Stimulated activated CD4-positive, alpha-beta T cell treated with anti-CD3 and anti-CD28 coated beads, Interleukin-1b, Interleukin-23, amount 100 ng/mL, for 4 hours (primary cell): ENCODE measurements around the gene CEP128.

Experiments
- DNase-seq, 2 donors: peaks; one replicate each; pipeline ENCODE4 v3.0.0-alpha.2; 2020; ENCODE audit warnings: low read depth in 2 of 2

Gene CEP128

DNA sequence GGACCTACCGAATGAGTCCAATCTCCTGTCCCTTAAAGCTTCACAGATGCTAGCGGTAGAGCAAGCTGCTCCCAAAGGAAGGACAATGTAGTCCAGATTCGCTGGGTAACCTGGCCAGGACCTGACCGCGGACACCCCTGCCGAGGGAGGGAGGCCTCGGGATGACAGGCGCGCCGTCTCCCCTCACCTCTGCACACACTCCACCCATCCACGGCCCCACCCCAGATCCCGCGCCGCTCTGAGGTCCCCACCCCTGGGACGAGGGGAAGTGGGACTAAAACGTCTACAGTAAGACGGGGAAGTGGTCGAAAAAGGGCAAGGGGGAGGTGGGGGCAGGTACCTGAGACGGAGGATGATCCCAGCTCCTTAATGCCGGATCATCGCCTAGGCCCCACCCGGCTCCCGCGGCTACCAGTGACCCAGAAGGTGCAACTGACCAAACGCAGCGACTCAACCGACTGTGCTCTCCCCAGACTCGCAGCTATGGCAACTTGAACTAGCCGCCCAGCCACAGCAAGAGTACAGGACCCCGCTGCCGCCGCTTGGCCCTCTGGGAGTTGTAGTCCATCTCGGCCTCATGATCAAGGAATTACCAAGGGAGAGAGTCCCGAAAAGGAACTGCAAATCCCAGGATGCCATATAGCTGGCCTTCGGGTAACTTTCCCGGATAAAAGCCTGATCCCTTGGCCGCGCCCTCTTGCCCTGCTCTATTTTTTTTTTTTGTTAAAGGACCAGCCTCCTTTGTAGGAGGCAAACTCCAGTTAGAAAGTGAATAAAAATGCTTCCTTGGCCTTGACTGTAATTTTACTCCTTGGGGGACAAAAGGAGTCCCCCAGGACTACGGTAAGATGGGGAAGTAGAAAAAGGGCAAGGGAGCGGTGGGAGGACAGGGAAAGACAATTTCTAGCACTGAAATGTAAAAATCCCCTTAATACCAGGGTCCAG is at the start of gene CEP128:
Gene CEP128, minus strand, starts transcription at position 498 of the 945 bp plus-strand sequence.
- DNase-seq: peak; percentile 72 to 76

DNA sequence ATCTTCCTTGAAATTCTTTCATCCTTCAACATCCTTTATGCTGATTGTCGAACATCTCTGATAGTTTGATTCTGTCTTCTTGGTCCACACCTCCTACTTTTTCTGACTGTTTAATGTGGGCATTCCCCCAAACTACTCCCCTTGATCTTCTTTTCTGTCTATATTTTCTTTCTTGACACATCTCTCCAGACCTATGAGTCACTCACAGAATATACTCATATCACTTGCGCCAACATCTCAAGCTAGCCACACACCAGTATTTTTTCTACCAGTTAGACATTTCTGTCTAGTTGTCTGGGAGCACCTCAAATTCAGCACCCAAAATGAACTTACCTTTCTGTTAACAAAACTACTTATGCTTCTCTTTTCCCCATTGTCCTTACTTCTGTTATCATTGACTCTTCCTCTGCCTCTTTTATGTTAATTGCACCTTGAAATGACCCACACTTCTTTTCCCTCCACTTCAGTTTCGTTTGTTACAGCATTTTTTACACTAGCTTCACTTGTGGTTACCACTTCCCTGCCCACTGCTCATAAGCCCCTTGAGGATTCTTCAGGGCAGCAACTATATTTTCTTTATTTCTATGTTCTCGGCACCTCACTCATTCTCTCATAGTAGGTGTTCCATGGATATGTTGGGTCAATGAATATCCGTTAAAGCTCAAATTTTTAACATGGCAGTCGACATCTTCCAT is 47.3 kb upstream of the CEP128 start:
- no peak for DNase-seq

DNA sequence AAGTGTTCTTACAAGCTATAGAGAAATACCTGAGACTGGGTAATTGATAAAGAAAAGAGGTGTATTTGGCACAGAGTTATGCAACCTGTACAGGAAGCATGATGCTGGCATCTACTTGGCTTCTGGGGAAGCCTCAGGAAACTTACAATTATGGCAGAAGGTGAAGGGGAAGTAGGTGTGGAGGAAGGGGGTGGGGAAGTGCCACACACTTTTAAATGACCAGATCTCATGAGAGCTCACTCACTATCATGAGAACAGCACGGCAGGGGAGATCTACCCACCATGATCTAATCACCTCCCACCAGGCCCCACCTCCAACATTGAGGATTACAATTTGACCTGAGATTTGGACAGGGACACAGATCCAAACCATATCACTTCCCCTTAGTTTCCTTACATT is 46.7 kb upstream of the CEP128 start:
- no peak for DNase-seq

DNA sequence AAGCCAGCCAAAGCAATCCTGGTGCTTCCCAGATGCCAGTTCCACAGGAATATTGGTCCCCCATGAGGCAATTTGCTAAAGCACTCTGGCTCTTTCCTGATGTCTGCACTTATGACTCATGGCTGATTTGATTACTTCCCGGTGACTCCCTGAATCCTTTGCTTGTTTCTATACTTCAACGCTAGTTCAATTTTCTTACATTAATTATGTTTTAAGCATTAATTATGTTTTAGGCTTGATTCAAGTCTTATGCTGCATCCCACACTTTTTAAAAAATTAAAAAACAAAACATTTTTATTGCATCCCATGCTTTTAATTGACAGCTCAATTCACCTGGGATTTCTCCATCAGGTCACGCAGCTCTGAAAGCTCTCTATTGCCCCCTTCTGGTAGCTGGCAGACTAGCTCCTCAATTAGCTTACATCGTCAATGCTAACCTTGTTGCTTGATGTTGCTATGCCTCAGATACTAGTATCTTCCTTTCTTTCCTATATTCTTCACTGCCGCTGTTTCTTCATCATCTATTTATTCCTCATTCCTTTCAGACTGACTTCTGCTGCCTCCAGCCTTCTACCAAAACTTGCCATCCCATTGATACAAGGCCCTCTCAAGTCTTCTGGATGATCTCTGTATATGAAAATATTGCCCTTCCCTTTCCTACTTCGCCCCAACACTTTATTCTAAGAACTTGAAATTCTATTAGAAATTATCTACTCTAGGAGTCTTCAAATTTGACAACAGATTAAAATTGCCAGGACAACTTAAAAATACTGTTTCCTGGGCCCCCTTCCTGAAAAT is 45.9 kb upstream of the CEP128 start:
- DNase-seq: peak; percentile 27 to 54

DNA sequence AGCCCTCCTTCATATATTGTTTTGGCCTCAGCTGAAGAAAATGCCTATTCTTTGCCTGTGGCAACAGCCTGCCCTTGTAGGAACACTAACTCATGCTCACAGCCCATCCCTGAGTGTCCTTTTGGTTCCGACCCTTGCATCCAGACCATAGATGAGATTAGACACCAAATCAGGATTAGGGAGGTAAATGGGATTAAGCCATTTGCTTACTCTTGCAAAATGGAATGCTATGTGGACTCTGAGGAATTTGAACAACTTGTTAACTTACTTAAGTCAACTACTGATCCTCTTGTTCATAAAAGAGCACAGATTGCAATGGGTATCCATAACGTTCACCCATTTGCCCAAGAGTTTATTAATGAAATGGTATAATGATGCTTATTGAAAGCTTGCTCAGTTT is 41.2 kb upstream of the CEP128 start:
- no peak for DNase-seq

DNA sequence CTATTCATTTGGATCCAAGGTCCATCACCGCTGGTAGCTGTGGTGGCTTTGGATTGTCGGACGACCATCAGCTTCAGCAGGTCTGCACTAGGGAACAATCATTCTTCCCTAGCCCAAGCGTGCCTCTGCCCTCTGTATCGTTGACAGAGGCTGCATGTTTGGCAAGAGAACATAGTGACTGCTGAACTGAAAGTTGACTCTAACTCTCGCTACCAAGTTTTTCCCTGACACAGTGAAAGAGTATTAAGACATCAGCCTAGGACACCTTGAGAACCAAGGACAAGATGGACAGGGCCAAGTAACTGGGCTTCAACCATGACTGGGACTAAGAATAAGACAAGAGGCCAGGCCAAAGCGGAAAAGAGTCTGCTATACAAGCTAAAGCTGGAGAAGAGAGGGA is 40.1 kb upstream of the CEP128 start:
- no peak for DNase-seq

DNA sequence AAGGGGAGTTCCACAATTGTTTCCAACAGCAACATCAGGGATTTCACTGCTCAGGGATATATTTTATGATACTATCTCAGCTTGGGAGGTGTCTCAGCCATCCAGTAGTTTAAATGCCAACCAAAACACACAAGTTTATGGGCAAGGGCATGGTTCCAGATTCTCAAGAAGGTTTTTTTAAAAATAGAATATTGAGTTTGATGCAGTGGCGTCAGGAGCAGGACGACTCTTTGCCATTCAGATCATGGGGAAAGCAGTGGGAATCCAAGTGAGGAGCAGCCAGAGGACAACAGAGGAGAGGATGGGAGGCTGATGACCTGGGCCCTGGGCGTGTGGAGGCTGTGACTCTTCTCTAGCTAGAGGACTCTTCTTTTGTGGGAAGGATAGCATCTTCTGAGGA is 39.6 kb upstream of the CEP128 start:
- no peak for DNase-seq

DNA sequence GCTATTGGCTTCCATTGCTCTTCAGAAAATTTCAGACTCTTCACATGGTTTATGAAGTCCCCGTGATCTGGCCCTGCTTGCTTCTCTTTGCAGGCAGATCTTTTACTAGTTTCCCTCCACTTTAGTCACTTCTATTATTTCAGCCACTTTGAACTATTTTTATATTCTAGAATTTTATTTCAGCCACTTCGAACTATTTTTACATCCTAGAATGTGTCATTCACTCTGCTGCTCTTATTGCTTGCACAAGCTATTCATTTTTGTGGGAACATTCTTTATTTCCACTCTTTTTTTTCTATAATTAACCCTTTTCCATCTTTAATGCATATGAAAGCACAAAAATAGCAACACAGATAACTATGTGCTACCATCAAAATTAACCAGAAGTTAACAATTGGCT is 38.4 kb upstream of the CEP128 start:
- no peak for DNase-seq

DNA sequence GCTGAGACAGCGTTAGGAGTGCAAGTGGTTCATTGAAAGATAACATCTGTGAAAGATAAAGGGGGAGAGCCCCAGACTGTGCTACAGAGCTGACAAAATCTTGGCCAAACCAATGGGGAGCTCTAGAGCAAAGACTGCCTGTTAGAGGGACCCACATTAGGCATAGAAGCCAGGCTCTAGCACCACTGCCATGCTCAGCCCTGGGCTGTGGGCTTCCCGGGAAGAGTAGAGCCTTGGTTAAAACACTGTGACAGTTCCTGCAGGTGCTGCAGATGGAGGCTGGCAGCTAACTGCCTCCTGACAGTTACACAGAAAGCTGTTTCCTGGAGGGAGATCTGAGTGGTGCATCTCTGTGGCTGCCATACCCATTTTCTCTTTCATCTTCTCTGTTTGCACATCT is 36.9 kb upstream of the CEP128 start:
- DNase-seq: no peak

DNA sequence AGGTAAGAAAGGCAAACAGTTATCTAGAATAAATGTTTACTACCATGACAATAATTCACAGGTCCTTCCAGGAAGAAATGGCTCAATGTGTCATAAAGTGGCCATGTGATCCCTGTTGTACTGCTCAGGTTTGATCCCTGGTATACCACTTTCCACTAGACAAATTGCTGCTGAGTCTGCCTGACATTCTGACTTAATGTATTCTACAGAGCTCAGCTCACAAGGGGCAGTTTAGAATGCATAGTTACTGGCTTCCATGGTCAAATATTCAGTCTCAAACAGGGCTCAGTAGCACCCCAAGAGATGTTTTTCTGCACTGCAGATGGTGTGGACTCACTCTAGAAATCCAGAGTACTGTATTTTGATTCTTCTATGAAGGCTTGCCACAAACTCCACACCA is 35.7 kb upstream of the CEP128 start:
- no peak for DNase-seq

DNA sequence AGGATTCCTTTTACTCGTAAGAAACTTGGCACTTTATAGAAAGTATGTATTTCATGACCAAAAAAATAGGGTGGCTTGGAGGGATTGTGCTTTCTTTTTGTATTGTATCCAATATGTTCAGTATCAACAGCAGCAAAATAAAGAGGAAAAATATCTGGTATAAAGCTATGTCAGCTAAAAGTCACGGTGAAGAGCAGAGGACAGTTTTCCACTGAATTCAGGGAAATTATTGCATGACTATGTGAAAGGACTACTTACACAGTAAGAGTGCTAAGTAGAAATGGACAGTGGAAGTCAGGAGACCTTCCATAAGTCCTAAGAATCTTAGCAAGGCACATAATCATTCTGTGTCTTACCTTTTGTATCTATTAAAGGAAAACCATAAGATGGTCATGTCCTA is 33.1 kb upstream of the CEP128 start:
- DNase-seq: no peak

DNA sequence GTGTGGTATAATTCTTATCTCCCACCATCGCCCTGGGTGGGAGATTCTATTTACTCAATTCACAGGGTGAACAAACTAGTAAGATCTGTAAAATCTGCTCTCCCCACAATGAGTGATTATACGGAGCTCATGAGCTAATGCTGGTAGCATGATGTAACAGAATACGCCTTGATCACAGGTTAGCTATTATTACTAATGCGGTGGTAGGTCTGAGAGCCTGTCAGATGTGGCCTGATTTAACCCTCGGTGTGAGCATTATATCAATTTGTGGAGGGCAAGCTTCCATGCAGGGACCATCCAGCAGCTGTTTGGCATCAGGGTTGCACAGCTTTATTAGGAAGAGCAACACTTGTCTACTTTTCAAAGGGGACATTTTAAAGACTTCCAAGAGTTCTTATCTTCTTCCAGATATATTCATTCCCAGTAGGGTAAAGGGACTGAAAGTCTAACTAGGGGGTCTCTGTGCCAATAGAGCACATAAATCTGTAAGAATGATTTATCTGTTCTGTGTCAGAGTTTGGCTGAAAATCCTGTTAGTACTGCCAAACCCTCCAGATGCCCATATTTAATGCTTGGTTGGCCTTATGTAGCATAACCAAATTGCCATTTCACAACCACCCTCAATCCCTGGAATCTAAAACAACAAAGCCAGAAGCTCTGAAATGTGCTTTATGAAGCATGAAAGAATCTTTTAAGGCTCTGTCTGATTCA is 32.5 kb upstream of the CEP128 start:
- DNase-seq: no peak

DNA sequence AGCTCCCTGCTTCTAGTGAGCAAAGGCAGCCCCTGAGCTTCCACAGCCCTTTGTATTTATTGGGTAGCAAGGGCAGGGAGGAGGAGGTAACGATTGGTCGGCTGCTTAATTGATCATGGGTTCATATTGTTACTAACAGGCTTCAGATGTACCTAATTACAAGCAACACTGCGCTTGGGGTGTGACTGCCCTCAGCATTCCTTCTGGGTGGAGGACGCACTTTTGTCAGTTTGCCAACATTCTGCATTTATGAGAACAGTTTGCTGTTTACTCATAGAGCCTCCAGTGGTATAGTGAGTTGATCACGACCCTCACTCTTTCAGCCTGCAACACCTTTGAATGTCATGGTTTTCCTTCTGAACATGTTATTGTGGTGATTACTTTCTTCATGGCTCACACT is 23.5 kb upstream of the CEP128 start:
- no peak for DNase-seq

DNA sequence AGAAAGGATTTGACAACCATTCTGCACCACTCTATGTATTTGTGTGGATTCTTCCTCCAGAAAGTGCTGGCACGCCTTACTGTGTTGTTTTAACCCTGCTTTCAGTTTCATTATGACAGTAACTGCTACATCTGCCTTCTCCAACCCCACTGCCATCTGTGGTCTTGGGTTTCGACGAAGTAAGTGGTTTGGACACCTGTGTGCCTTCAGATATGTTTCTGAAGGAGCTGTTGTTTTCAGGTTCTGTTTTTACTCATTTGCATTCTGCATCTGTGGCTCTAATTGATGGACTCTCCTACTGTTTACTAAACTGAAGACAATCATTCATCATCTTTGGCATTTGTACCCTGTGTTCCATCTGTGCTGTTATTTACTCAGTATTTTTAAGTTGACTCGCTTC is 18.0 kb upstream of the CEP128 start:
- peak in 1 of 2 donors; percentile 37 for DNase-seq

DNA sequence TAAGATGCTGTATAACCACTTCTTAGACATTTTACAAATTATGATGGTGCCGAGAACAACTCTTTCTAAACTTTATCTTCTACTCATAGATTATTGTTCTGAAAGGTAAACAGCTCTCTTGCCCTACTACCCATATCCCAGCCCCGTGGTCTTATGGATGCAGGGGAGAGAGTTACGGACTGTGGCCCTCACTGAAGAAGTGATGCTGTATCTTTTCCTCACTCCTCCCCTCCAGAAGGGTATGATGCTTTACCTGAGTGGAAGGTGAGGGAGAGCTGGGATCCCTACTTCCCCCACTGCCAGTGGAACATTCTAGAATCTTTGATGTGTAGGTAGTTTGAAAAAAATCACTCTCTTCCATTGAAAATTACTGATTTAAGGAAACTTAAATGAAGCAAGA is 17.4 kb upstream of the CEP128 start:
- no peak for DNase-seq

DNA sequence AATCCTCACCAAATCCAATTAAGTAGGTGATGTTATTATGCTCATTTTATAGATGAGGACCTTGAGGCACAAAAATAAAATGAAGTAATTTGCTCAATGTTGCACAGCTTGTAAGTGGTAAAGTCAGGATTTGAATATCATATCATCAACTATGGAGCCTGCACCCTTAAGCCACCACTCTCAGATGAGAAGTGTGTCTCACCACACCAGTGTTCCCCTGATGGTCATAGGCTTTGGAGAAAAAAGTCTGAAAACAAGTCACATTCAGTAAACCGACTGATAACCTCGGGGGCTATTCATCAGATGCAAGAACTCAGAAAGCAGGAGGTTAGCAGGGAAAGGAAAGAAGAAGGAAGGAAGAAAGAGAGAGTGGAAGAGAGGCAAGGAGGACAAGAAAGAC is 16.7 kb upstream of the CEP128 start:
- no peak for DNase-seq

DNA sequence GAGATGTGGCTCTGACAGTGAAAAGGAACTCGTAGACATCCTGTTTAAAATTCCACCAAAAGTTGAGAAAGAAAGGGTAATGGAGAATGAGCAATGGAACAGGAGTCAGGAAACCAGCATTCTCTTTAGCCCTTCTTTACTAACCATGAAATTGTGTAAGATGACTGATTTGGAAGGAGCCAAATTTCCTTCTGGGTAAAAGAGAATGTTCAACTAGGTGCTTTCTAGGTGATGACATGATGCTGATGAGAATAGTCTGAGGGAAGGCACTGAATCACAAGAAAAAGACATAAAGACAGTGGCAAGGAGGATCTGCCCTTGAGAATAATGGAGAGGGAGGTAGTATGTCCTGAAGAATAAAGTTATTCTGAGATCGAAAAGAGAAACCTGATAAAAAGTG is 16.1 kb upstream of the CEP128 start:
- DNase-seq: no peak

DNA sequence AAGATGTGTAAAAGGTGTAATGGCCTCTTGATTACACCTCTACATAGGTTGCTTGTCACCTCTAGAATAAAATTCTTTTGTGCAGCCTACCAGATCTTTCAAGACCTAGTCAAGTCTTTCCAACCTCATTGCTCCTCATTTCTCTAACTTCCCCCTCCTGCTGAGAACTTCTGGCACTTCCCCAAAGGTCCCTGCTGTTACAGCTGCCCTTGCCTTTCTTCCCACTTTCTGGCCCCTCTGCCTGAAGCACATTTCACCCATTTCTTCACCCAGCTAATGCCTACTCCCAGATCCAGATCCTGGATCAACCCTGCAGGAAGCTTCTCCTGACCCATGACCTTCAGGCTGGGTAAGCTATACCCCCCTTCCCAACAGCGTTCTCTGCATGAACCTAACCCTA is 15.4 kb upstream of the CEP128 start:
- no peak for DNase-seq

DNA sequence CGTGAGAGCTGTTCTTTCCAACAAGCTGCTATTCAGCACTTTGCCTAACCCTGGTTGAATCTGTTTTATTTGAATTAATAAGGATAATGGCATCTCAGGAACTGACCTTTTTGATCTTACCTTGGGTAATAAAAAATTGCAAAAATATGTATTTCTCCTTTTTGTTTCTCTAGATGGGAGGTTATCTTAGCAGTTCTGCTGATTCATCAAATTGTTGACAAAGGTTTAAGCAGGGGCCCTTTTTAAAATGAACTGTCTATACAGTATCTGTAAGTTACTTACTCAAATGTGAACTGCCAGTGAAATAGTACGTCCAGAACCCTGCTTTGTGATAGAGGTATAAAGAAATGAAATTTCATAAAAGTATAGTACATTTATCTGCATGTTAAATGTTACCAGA is 14.6 kb upstream of the CEP128 start:
- DNase-seq: no peak

DNA sequence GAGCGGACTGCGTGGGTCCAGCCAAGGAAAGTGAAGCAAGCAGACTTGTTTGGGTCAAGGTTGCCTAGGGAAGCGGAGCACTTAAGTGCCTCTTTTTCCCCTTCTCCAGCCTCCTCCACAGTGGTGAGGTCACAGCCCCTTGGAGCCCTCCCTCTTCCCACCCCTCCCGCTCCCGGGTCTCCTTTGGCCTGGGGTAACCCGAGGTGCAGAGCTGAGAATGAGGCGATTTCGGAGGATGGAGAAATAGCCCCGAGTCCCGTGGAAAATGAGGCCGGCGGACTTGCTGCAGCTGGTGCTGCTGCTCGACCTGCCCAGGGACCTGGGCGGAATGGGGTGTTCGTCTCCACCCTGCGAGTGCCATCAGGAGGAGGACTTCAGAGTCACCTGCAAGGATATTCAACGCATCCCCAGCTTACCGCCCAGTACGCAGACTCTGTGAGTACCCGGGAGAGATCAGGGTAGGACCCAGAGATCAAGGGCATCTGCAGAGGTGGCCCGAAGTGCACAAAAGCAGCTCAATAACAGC is 13.9 kb upstream of the CEP128 start, which contains the start of gene TSHR:
Gene TSHR, plus strand, starts transcription at position 206 of the 526 bp plus-strand sequence. Its CDS starts 60 bp downstream, at position 266.
- DNase-seq: no peak

DNA sequence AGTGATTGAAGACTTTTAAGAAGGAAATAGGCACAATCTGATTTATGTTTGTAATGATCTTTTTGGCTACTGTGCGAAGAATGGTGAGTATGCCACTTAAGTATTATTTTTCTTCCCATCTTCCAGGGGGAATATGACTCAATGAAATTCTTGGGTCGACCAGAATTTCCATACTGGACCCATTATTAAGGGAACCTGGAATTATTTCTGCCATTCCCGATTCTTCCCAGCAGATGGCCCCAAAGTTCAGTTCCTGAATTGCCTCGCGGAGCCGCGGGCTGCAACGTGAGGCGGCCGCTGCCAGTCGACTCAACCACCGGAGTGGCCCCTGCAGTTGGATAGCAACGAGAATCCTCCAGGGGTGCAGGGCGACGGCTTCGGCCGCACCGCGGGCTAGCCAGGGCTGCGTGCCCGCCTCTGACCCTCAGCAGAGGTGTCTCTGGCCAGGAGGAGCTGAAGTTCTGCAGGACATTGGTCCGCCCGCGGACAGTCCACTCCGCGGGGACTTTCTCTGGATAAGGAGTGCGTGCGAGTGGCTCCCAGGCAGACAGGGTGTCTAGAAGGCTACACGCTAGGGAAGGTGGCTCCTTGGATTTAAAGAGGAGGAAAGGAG is 13.3 kb upstream of the CEP128 start:
- DNase-seq: peak; percentile 57 to 65
